Mesendoderm (in vitro differentiated cells): ENCODE data around the gene QRICH1.

Source experiments
- DNase-seq: peaks from one replicate; pipeline ENCODE4 v3.0.0; 2013
- H2AK5ac ChIP-seq: 2 replicates; pipeline ENCODE4 v1.6.1; 2013; ENCODE audit warnings: low read length, inconsistent platforms
- H2BK120ac ChIP-seq: 2 replicates; pipeline ENCODE4 v1.6.1; 2013; ENCODE audit warnings: low read depth, mild to moderate bottlenecking, low read length, moderate library complexity, mixed read lengths
- H2BK15ac ChIP-seq: replicated peaks from 2 replicates; pipeline ENCODE4 v1.6.1; 2013; ENCODE audit warnings: low read depth, mild to moderate bottlenecking, moderate library complexity
- H2BK5ac ChIP-seq: 2 replicates; pipeline ENCODE4 v1.6.1; 2013; ENCODE audit warnings: low read length, inconsistent platforms
- H3K18ac ChIP-seq: 2 replicates; pipeline ENCODE4 v1.6.1; 2013; ENCODE audit warnings: mild to moderate bottlenecking, low read length, mixed read lengths
- H3K23ac ChIP-seq: one replicate; pipeline ENCODE4 v1.6.1; 2013; ENCODE audit warnings: low read length
- H3K27ac ChIP-seq: 2 replicates; pipeline ENCODE4 v1.5.1; 2013; ENCODE audit warnings: low read depth, mild to moderate bottlenecking, inconsistent platforms, low read length, moderate library complexity
- H3K27me3 ChIP-seq: 2 replicates; pipeline ENCODE4 v1.6.1; 2013; ENCODE audit warnings: low read length, control low read depth, mild to moderate bottlenecking, inconsistent platforms; ENCODE audit not compliant: insufficient read depth, poor library complexity
- H3K36me3 ChIP-seq: 2 replicates; pipeline ENCODE4 v1.6.1; 2013; ENCODE audit warnings: low read length, inconsistent platforms; ENCODE audit not compliant: control insufficient read depth, insufficient read depth
- H3K4ac ChIP-seq: one replicate; pipeline ENCODE4 v1.6.1; 2013; ENCODE audit warnings: low read depth, mild to moderate bottlenecking, low read length, moderate library complexity
- H3K4me1 ChIP-seq: 2 replicates; pipeline ENCODE4 v1.6.1; 2013; ENCODE audit warnings: low read depth, low read length, inconsistent platforms; ENCODE audit not compliant: control insufficient read depth
- H3K4me2 ChIP-seq: 2 replicates; pipeline ENCODE4 v1.6.1; 2013; ENCODE audit warnings: low read length
- H3K4me3 ChIP-seq: 2 replicates; pipeline ENCODE4 v1.5.1; 2013; ENCODE audit warnings: mild to moderate bottlenecking, low read length
- H3K56ac ChIP-seq: one replicate; pipeline ENCODE4 v1.6.1; 2013; ENCODE audit warnings: low read length
- H3K79me1 ChIP-seq: 2 replicates; pipeline ENCODE4 v1.6.1; 2013; ENCODE audit warnings: low read length, inconsistent platforms
- H3K79me2 ChIP-seq: 2 replicates; pipeline ENCODE4 v1.6.1; 2013; ENCODE audit warnings: mild to moderate bottlenecking, low read length; ENCODE audit not compliant: control insufficient read depth, insufficient read depth
- H3K9ac ChIP-seq: 2 replicates; pipeline ENCODE4 v1.6.1; 2013; ENCODE audit warnings: low read length, inconsistent platforms
- H4K5ac ChIP-seq: one replicate; pipeline ENCODE4 v1.6.1; 2013; ENCODE audit warnings: low read length
- H4K8ac ChIP-seq: one replicate; pipeline ENCODE4 v1.6.1; 2013; ENCODE audit warnings: low read depth, mild to moderate bottlenecking, control low read depth, low read length, moderate library complexity
- WGBS: extraction: QIAGEN DNeasy Blood & Tissue Kit; methylation state at CpG from one replicate; pipeline ENCODE4 v1.1.7; 2013; ENCODE audit warnings: low lambda C conversion rate, missing lambda C conversion rate; ENCODE audit not compliant: insufficient coverage; ENCODE audit errors: extremely low coverage; 5-methylcytosine and 5-hydroxymethylcytosine counted together

QRICH1 gene

GRCh38 chr3:49021213-49021812 lies 72.6 kb downstream of the QRICH1 start:
- Histone ChIP-seq H3K56ac (peak overlapping the region; percentile 100), H3K18ac (peak overlapping the region; percentile 81), H3K79me2 (peaks cover 16% of the 10 kb centered on the region), H2AK5ac (no peak overlapping the region), H2BK15ac (no peak overlapping the region), H2BK5ac (peak overlapping the region; percentile 35), H2BK120ac (no peak overlapping the region), H3K23ac (peak overlapping the region; percentile 97), H3K4ac (peak overlapping the region; percentile 88), H3K4me3 (peak overlapping the region; percentile 97), H4K8ac (no peak overlapping the region), H3K27ac (peak overlapping the region; percentile 95), H3K4me2 (peak overlapping the region; percentile 97), H3K36me3 (peaks cover 16% of the 10 kb centered on the region), H4K5ac (no peak overlapping the region), H3K79me1 (peaks cover 11% of the 10 kb centered on the region), H3K27me3 (no peaks in the 10 kb centered on the region), H3K4me1 (peaks cover 9% of the 10 kb centered on the region), H3K9ac (peak overlapping the region; percentile 100)
- DNase-seq: peak; percentile 98
- no CpG with 5 or more reads among the region's 60 CpGs for WGBS

GRCh38 chr3:49020330-49021212 lies 73.3 kb downstream of the QRICH1 start:
- H3K4me3 ChIP-seq: peak overlapping the region; percentile 79
- peak overlapping the region; percentile 97 for H3K4me2 ChIP-seq
- DNase-seq: peak; percentile 60
- peak overlapping the region; percentile 98 for H3K56ac ChIP-seq
- H3K79me1 ChIP-seq: peaks cover 11% of the 10 kb centered on the region
- peak overlapping the region; percentile 88 for H3K4ac ChIP-seq
- H3K4me1 ChIP-seq: peaks cover 9% of the 10 kb centered on the region
- H3K36me3 ChIP-seq: peaks cover 13% of the 10 kb centered on the region
- peak overlapping the region; percentile 63 for H3K27ac ChIP-seq
- H3K9ac ChIP-seq: peak overlapping the region; percentile 96
- H3K27me3 ChIP-seq: no peaks in the 10 kb centered on the region
- peak overlapping the region; percentile 69 for H3K18ac ChIP-seq
- H4K5ac ChIP-seq: no peak overlapping the region
- no peak overlapping the region for H2BK5ac ChIP-seq
- H2AK5ac ChIP-seq: peak overlapping the region; percentile 51
- no CpG with 5 or more reads among the region's 51 CpGs for WGBS
- no peak overlapping the region for H4K8ac ChIP-seq
- H2BK120ac ChIP-seq: no peak overlapping the region
- H2BK15ac ChIP-seq: no peak overlapping the region
- peak overlapping the region; percentile 97 for H3K23ac ChIP-seq
- H3K79me2 ChIP-seq: peaks cover 16% of the 10 kb centered on the region

- Histone ChIP-seq H3K4me2 (peak overlapping the region; percentile 97), H2AK5ac (no peak overlapping the region), H3K79me2 (peaks cover 16% of the 10 kb centered on the region), H3K4me1 (peaks cover 9% of the 10 kb centered on the region), H3K4ac (no peak overlapping the region), H3K23ac (no peak overlapping the region), H3K4me3 (peak overlapping the region; percentile 79), H3K27ac (no peak overlapping the region), H2BK120ac (no peak overlapping the region), H3K56ac (peak overlapping the region; percentile 98), H3K79me1 (peaks cover 11% of the 10 kb centered on the region), H3K9ac (peak overlapping the region; percentile 96), H4K5ac (no peak overlapping the region), H2BK15ac (no peak overlapping the region), H3K27me3 (no peaks in the 10 kb centered on the region), H2BK5ac (no peak overlapping the region), H4K8ac (no peak overlapping the region), H3K36me3 (peaks cover 13% of the 10 kb centered on the region), H3K18ac (no peak overlapping the region)
- DNase-seq: no peak
- WGBS: no CpG with 5 or more reads among the region's 12 CpGs
Measured at GRCh38 chr3:49019941-49020329, 73.9 kb downstream of the QRICH1 start.

- Histone ChIP-seq H3K18ac (no peak overlapping the region), H3K9ac (peak overlapping the region; percentile 63), H3K4me2 (peak overlapping the region; percentile 40), H2BK120ac (no peak overlapping the region), H2BK15ac (no peak overlapping the region), H3K79me2 (peaks cover 16% of the 10 kb centered on the region), H4K5ac (no peak overlapping the region), H3K56ac (peak overlapping the region; percentile 76), H4K8ac (no peak overlapping the region), H3K27ac (no peak overlapping the region), H3K79me1 (peaks cover 18% of the 10 kb centered on the region), H3K27me3 (no peaks in the 10 kb centered on the region), H3K4me1 (peaks cover 9% of the 10 kb centered on the region), H3K4ac (no peak overlapping the region), H3K4me3 (peak overlapping the region; percentile 63), H3K36me3 (peaks cover 12% of the 10 kb centered on the region), H2AK5ac (no peak overlapping the region), H3K23ac (no peak overlapping the region), H2BK5ac (no peak overlapping the region)
- no peak for DNase-seq
- no CpG with 5 or more reads among the region's 18 CpGs for WGBS
Measured at GRCh38 chr3:49018707-49019006, 75.2 kb downstream of the QRICH1 start.

- H3K36me3 ChIP-seq: peaks cover 11% of the 10 kb centered on the region
- no peak within 1 kb of the TSS for H2BK120ac ChIP-seq
- peak within 1 kb of the TSS; percentile 9 for H3K27ac ChIP-seq
- H3K79me1 ChIP-seq: peaks cover 20% of the 10 kb centered on the region
- no peak within 1 kb of the TSS for H4K5ac ChIP-seq
- H2AK5ac ChIP-seq: no peak within 1 kb of the TSS
- H3K56ac ChIP-seq: peak within 1 kb of the TSS; percentile 94
- H3K4me3 ChIP-seq: peak within 1 kb of the TSS; percentile 63
- peak within 1 kb of the TSS; percentile 66 for H3K23ac ChIP-seq
- no peaks in the 10 kb centered on the region for H3K27me3 ChIP-seq
- WGBS: no CpG with 5 or more reads among the region's 85 CpGs
- no peak within 1 kb of the TSS for H2BK15ac ChIP-seq
- no peak within 1 kb of the TSS for H4K8ac ChIP-seq
- peaks cover 15% of the 10 kb centered on the region for H3K79me2 ChIP-seq
- H2BK5ac ChIP-seq: no peak within 1 kb of the TSS
- peak within 1 kb of the TSS; percentile 92 for H3K9ac ChIP-seq
- peaks cover 8% of the 10 kb centered on the region for H3K4me1 ChIP-seq
- peak within 1 kb of the TSS; percentile 96 for H3K4me2 ChIP-seq
- peak; percentile 75 for DNase-seq
- H3K4ac ChIP-seq: peak within 1 kb of the TSS; percentile 10
- no peak within 1 kb of the TSS for H3K18ac ChIP-seq
Measured at GRCh38 chr3:49017971-49018706, 75.7 kb downstream of the QRICH1 start, which contains the start of gene DALRD3. TSS of gene DALRD3 (minus strand) at chr3:49018580. CDS start at chr3:49018564, 16 bp downstream.
